ENCODE measurements around the gene GSC2.

- TF ChIP-seq, protein P1, sequence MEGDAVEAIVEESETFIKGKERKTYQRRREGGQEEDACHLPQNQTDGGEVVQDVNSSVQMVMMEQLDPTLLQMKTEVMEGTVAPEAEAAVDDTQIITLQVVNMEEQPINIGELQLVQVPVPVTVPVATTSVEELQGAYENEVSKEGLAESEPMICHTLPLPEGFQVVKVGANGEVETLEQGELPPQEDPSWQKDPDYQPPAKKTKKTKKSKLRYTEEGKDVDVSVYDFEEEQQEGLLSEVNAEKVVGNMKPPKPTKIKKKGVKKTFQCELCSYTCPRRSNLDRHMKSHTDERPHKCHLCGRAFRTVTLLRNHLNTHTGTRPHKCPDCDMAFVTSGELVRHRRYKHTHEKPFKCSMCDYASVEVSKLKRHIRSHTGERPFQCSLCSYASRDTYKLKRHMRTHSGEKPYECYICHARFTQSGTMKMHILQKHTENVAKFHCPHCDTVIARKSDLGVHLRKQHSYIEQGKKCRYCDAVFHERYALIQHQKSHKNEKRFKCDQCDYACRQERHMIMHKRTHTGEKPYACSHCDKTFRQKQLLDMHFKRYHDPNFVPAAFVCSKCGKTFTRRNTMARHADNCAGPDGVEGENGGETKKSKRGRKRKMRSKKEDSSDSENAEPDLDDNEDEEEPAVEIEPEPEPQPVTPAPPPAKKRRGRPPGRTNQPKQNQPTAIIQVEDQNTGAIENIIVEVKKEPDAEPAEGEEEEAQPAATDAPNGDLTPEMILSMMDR (IDR thresholded peaks at IDR 0.05 in 4 of 5, conservative IDR thresholded peaks at IDR 0.05 in 1 of 5): no peak
- no peak for TF ChIP-seq POLR2A (IDR thresholded peaks at IDR 0.05)
These were observed 25.1 kb downstream of the GSC2 start for GRCh38 chr22:19125011-19125410.
